PC-3 (cell line): ENCODE measurements around the gene SMG9. TPM values are rescaled to one million over a fixed set of nuclear protein-coding genes. Genes with fewer than 3 reads are reported as not detected.

ENCODE experiments used
- ATAC-seq: fragments of 200-7000 bp; cut with Tn5 transposase; 2 replicates; pipeline ENCODE4 v1.9.1; 2020; ENCODE audit warnings: mild to moderate bottlenecking, moderate library complexity
- BruUV-seq: library from RNA; stranded (reverse); fragments of 400-500 nt; replicated peaks from 2 replicates; lab custom pipeline; 2021; lab: Mats Ljungman, UMichigan
- CTCF ChIA-PET: fragments of 300-600 bp; sonication (Branson Sonifier 250); formaldehyde crosslinking; loops from one replicate; lab custom pipeline; 2022; ENCODE audit warnings: antibody characterized with exemption; lab: Charles Lee
- POLR2A ChIA-PET: fragments of 300-600 bp; sonication (Branson Sonifier 250); formaldehyde crosslinking; loops from one replicate; lab custom pipeline; 2022; ENCODE audit warnings: antibody characterized with exemption; ENCODE audit not compliant: unreplicated experiment; lab: Charles Lee
- DNase-seq: peaks from one replicate; pipeline ENCODE4 v3.0.0-alpha.2; 2015
- H2AFZ ChIP-seq: fragments of 300-600 bp; sonication (generic); 2 replicates; pipeline ENCODE4 v1.6.0; 2016; ENCODE audit warnings: antibody characterized with exemption, low read length
- H3F3A ChIP-seq: fragments of 300-600 bp; sonication (generic); one replicate; pipeline ENCODE4 v1.6.0; 2017; ENCODE audit warnings: antibody characterized with exemption, low read length, control low read depth, mild to moderate bottlenecking; ENCODE audit not compliant: unreplicated experiment
- H3K27ac ChIP-seq: fragments of 300-600 bp; sonication (generic); 2 replicates; pipeline ENCODE4 v1.5.1; 2016; ENCODE audit warnings: mild to moderate bottlenecking, low read length
- H3K27me3 ChIP-seq: fragments of 300-600 bp; sonication (generic); 2 replicates; pipeline ENCODE4 v1.6.1; 2016; ENCODE audit warnings: low read length, mixed read lengths
- H3K36me3 ChIP-seq: fragments of 300-600 bp; sonication (generic); 2 replicates; pipeline ENCODE4 v1.6.1; 2016; ENCODE audit warnings: low read depth, mixed run types, low read length, mixed read lengths
- H3K4me1 ChIP-seq: fragments of 300-600 bp; sonication (generic); 2 replicates; pipeline ENCODE4 v1.5.1; 2016; ENCODE audit warnings: low read length; ENCODE audit not compliant: insufficient read depth
- H3K4me2 ChIP-seq: fragments of 300-600 bp; sonication (generic); 2 replicates; pipeline ENCODE4 v1.6.0; 2016; ENCODE audit warnings: low read length
- H3K4me3 ChIP-seq: fragments of 300-600 bp; sonication (generic); 2 replicates; pipeline ENCODE4 v1.5.1; 2016; ENCODE audit warnings: mild to moderate bottlenecking, low read length, mixed read lengths
- H3K79me2 ChIP-seq: fragments of 300-600 bp; sonication (generic); 2 replicates; pipeline ENCODE4 v1.6.1; 2017; ENCODE audit warnings: low read length, mixed read lengths
- H3K9ac ChIP-seq: fragments of 300-600 bp; sonication (generic); 2 replicates; pipeline ENCODE4 v1.6.0; 2016; ENCODE audit warnings: mild to moderate bottlenecking, low read length
- H3K9me2 ChIP-seq: fragments of 300-600 bp; sonication (generic); replicated peaks from 2 replicates; pipeline ENCODE4 v1.6.1; 2016; ENCODE audit warnings: mixed run types, low read length, mixed read lengths
- H3K9me3 ChIP-seq: fragments of 300-600 bp; sonication (generic); 2 replicates; pipeline ENCODE4 v1.6.1; 2016; ENCODE audit warnings: low read length, mixed read lengths
- H4K20me1 ChIP-seq: fragments of 300-600 bp; sonication (generic); 2 replicates; pipeline ENCODE4 v1.6.1; 2016; ENCODE audit warnings: low read length, mixed read lengths
- CTCF ChIP-seq: fragments of 300-600 bp; sonication (generic); conservative IDR thresholded peaks from 2 replicates; pipeline ENCODE4 v1.5.1; 2017; ENCODE audit warnings: antibody characterized with exemption, low read depth, mild to moderate bottlenecking, low read length
- EZH2 ChIP-seq: fragments of 300-600 bp; sonication (generic); IDR thresholded peaks from one replicate; pipeline ENCODE4 v1.6.1; 2017; ENCODE audit warnings: antibody characterized with exemption, mild to moderate bottlenecking, low read length; ENCODE audit not compliant: unreplicated experiment
- EZH2phosphoT487 ChIP-seq: fragments of 300-600 bp; sonication (generic); IDR thresholded peaks from 2 replicates; pipeline ENCODE4 v1.6.1; 2018; ENCODE audit warnings: mild to moderate bottlenecking, antibody characterized with exemption, low read length, borderline replicate concordance
- intact Hi-C: fragments of 100-400 bp; cut with micrococcal nuclease; formaldehyde crosslinking; loops from 2 replicates; pipeline ENCODE4 v1.9.0; 2023
- total RNA-seq: library from RNA; depleted of rRNA; stranded (reverse); fragments of >200 nt; gene quantifications from 2 replicates; pipeline ENCODE4 v1.2.3, GENCODE V29; 2014

The SMG9 gene
- total RNA-seq, 1 experiment from 2014 or later: 48.8 TPM

GRCh38 chr19:43782311-43782660 lies 27.5 kb upstream of the SMG9 start:
- no peak overlapping the region for H3K27ac ChIP-seq
- intact Hi-C loops: no loop called here
- ChIA-PET POLR2A (no interaction called here), CTCF (no interaction called here)
- H3K27me3 ChIP-seq: no peaks in the 10 kb centered on the region
- H3K4me1 ChIP-seq: peaks cover 58% of the 10 kb centered on the region
- H3K79me2 ChIP-seq: peaks cover 30% of the 10 kb centered on the region
- H3K4me2 ChIP-seq: no peak overlapping the region
- H2AFZ ChIP-seq: no peak overlapping the region
- no peaks in the 10 kb centered on the region for H3F3A ChIP-seq
- no peaks in the 10 kb centered on the region for H3K9me2 ChIP-seq
- TF ChIP-seq EZH2phosphoT487 (no peak), CTCF (no peak), EZH2 (no peak)
- ATAC-seq (no peak), DNase-seq (no peak)
- no peaks in the 10 kb centered on the region for H3K36me3 ChIP-seq
- BruUV-seq: no TSS peak
- no peak overlapping the region for H3K9ac ChIP-seq
- no peaks in the 10 kb centered on the region for H3K9me3 ChIP-seq
- H3K4me3 ChIP-seq: no peak overlapping the region
- no peaks in the 10 kb centered on the region for H4K20me1 ChIP-seq

GRCh38 chr19:43781630-43782310 lies 27.0 kb upstream of the SMG9 start:
- no peaks in the 10 kb centered on the region for H3K9me3 ChIP-seq
- no peaks in the 10 kb centered on the region for H3F3A ChIP-seq
- H3K9me2 ChIP-seq: no peaks in the 10 kb centered on the region
- H3K27ac ChIP-seq: peak overlapping the region; percentile 88
- POLR2A ChIA-PET: interaction anchor here (1.9 kb wide), 1 partner anchor 17 kb away, joined by 4 read pairs; no protein-coding TSS in a partner anchor
- CTCF ChIA-PET: interaction anchor here (0.9 to 2.2 kb wide), 2 partner anchors 13 to 17 kb away, joined by 4 to 7 read pairs; no protein-coding TSS in a partner anchor
- no peaks in the 10 kb centered on the region for H4K20me1 ChIP-seq
- no peaks in the 10 kb centered on the region for H3K27me3 ChIP-seq
- H3K4me2 ChIP-seq: peak overlapping the region; percentile 96
- no TSS peak for BruUV-seq
- H3K9ac ChIP-seq: peak overlapping the region; percentile 87
- no peaks in the 10 kb centered on the region for H3K36me3 ChIP-seq
- DNase-seq (peak; percentile 32), ATAC-seq (no peak)
- H3K79me2 ChIP-seq: peaks cover 35% of the 10 kb centered on the region
- TF ChIP-seq CTCF (no peak), EZH2phosphoT487 (no peak), EZH2 (no peak)
- intact Hi-C loops: no loop called here
- peaks cover 60% of the 10 kb centered on the region for H3K4me1 ChIP-seq
- peak overlapping the region; percentile 11; the same call in 1 of the 2 replicates for H2AFZ ChIP-seq
- H3K4me3 ChIP-seq: peak overlapping the region; percentile 80; the same call in 1 of the 2 replicates
